Gastrocnemius medialis (tissue), 4 donors: ENCODE data around the gene NTN3.

Experiments
- CTCF ChIP-seq, 5 experiments: fragments of 450-650 bp in 3 of 5; fragments of 200-600 bp in 2 of 5; sonication (generic) in 2 of 5; IDR thresholded peaks in 4 of 5; conservative IDR thresholded peaks in 1 of 5; 1 replicate in 4 of 5; 2 replicates in 1 of 5; pipeline ENCODE4 v1.5.1; 2016 to 2019; ENCODE audit warnings: antibody characterized with exemption in 5 of 5, mild to moderate bottlenecking in 3 of 5, moderate library complexity in 3 of 5
- POLR2A ChIP-seq, 2 donors: fragments of 450-650 bp; IDR thresholded peaks; one replicate each; pipeline ENCODE4 v1.6.1; 2017; ENCODE audit warnings: antibody characterized with exemption in 2 of 2, mild to moderate bottlenecking in 2 of 2, moderate library complexity in 2 of 2

- TF ChIP-seq CTCF (IDR thresholded peaks at IDR 0.05 in 4 of 5, conservative IDR thresholded peaks at IDR 0.05 in 1 of 5) = no peak
- TF ChIP-seq POLR2A (IDR thresholded peaks at IDR 0.05) = peak; percentile 84 to 91
These were observed 3.8 kb downstream of the NTN3 start, which contains the start of gene TBC1D24 for GRCh38 chr16:2474877-2475412.
